ENCODE results near the gene ATP11B. TPM values are rescaled to one million over a fixed set of nuclear protein-coding genes. Genes with fewer than 3 reads are reported as not detected.

The ATP11B gene
- polyA plus RNA-seq, 2 donors = 25.7 to 32.9 TPM

- 93 to 94% methylated on average over 2 of the region's 2 CpGs for WGBS, 2 donors
- no peak overlapping the region for H3K27ac ChIP-seq (ENCODE audit: low read depth in 2 of 2, low read length in 1 of 2)
- H3K36me3 ChIP-seq (ENCODE audit: control insufficient read depth in 2 of 2, insufficient read depth in 2 of 2, low read length in 1 of 2) = peaks cover 0 to 8% of the 10 kb centered on the region in 2 donors
- no peaks in the 10 kb centered on the region for H3K9me3 ChIP-seq (ENCODE audit: control insufficient read depth in 2 of 2, insufficient read depth in 1 of 2, low read depth in 1 of 2, low read length in 1 of 2)
- no peaks in the 10 kb centered on the region for H3K4me1 ChIP-seq (ENCODE audit: control insufficient read depth in 2 of 2, insufficient read depth in 2 of 2, low read length in 1 of 2)
- H3K27me3 ChIP-seq (ENCODE audit: control insufficient read depth in 1 of 2, insufficient read depth in 2 of 2, low read length in 2 of 2) = no peaks in the 10 kb centered on the region
- no peak overlapping the region for H3K4me3 ChIP-seq (ENCODE audit: low read depth in 1 of 2, low read length in 2 of 2)
These were observed 103.2 kb downstream of the ATP11B start for GRCh38 chr3:182896553-182896952.

- Histone ChIP-seq H3K4me1 (ENCODE audit: control insufficient read depth in 2 of 2, insufficient read depth in 2 of 2, low read length in 1 of 2) (no peaks in the 10 kb centered on the region), H3K27ac (ENCODE audit: low read depth in 2 of 2, low read length in 1 of 2) (no peak overlapping the region), H3K4me3 (ENCODE audit: low read depth in 1 of 2, low read length in 2 of 2) (no peak overlapping the region), H3K27me3 (ENCODE audit: control insufficient read depth in 1 of 2, insufficient read depth in 2 of 2, low read length in 2 of 2) (no peaks in the 10 kb centered on the region), H3K36me3 (ENCODE audit: control insufficient read depth in 2 of 2, insufficient read depth in 2 of 2, low read length in 1 of 2) (peaks cover 5 to 7% of the 10 kb centered on the region in 2 donors), H3K9me3 (ENCODE audit: control insufficient read depth in 2 of 2, insufficient read depth in 1 of 2, low read depth in 1 of 2, low read length in 1 of 2) (no peaks in the 10 kb centered on the region)
- 84 to 86% methylated on average over 5 of the region's 5 CpGs for WGBS, 2 donors
These were observed 108.9 kb downstream of the ATP11B start for GRCh38 chr3:182902236-182902635.

GRCh38 chr3:182904164-182904563, 110.9 kb downstream of the ATP11B start:
- no peak overlapping the region for H3K27ac ChIP-seq (ENCODE audit: low read depth in 2 of 2, low read length in 1 of 2)
- H3K9me3 ChIP-seq (ENCODE audit: control insufficient read depth in 2 of 2, insufficient read depth in 1 of 2, low read depth in 1 of 2, low read length in 1 of 2) = no peaks in the 10 kb centered on the region
- no peak overlapping the region for H3K4me3 ChIP-seq (ENCODE audit: low read depth in 1 of 2, low read length in 2 of 2)
- 95 to 96% methylated on average over 3 of the region's 3 CpGs for WGBS, 2 donors
- H3K36me3 ChIP-seq (ENCODE audit: control insufficient read depth in 2 of 2, insufficient read depth in 2 of 2, low read length in 1 of 2) = peaks cover 7 to 8% of the 10 kb centered on the region in 2 donors
- no peaks in the 10 kb centered on the region for H3K4me1 ChIP-seq (ENCODE audit: control insufficient read depth in 2 of 2, insufficient read depth in 2 of 2, low read length in 1 of 2)
- no peaks in the 10 kb centered on the region for H3K27me3 ChIP-seq (ENCODE audit: control insufficient read depth in 1 of 2, insufficient read depth in 2 of 2, low read length in 2 of 2)

GRCh38 chr3:182905623-182906022, 112.3 kb downstream of the ATP11B start:
- Histone ChIP-seq H3K36me3 (ENCODE audit: control insufficient read depth in 2 of 2, insufficient read depth in 2 of 2, low read length in 1 of 2) (peaks cover 8 to 11% of the 10 kb centered on the region in 2 donors), H3K27ac (ENCODE audit: low read depth in 2 of 2, low read length in 1 of 2) (no peak overlapping the region), H3K4me1 (ENCODE audit: control insufficient read depth in 2 of 2, insufficient read depth in 2 of 2, low read length in 1 of 2) (no peaks in the 10 kb centered on the region), H3K4me3 (ENCODE audit: low read depth in 1 of 2, low read length in 2 of 2) (no peak overlapping the region), H3K9me3 (ENCODE audit: control insufficient read depth in 2 of 2, insufficient read depth in 1 of 2, low read depth in 1 of 2, low read length in 1 of 2) (no peaks in the 10 kb centered on the region), H3K27me3 (ENCODE audit: control insufficient read depth in 1 of 2, insufficient read depth in 2 of 2, low read length in 2 of 2) (no peaks in the 10 kb centered on the region)
- 99 to 100% methylated on average over 4 of the region's 4 CpGs for WGBS, 2 donors

- Histone ChIP-seq H3K9me3 (ENCODE audit: control insufficient read depth in 2 of 2, insufficient read depth in 1 of 2, low read depth in 1 of 2, low read length in 1 of 2) (no peaks in the 10 kb centered on the region), H3K27ac (ENCODE audit: low read depth in 2 of 2, low read length in 1 of 2) (no peak overlapping the region), H3K4me1 (ENCODE audit: control insufficient read depth in 2 of 2, insufficient read depth in 2 of 2, low read length in 1 of 2) (no peaks in the 10 kb centered on the region), H3K4me3 (ENCODE audit: low read depth in 1 of 2, low read length in 2 of 2) (no peak overlapping the region), H3K36me3 (ENCODE audit: control insufficient read depth in 2 of 2, insufficient read depth in 2 of 2, low read length in 1 of 2) (peaks cover 9 to 11% of the 10 kb centered on the region in 2 donors), H3K27me3 (ENCODE audit: control insufficient read depth in 1 of 2, insufficient read depth in 2 of 2, low read length in 2 of 2) (no peaks in the 10 kb centered on the region)
- WGBS, 2 donors = 87 to 96% methylated on average over 1 of the region's 1 CpG
These were observed 112.7 kb downstream of the ATP11B start for GRCh38 chr3:182906036-182906435.

GRCh38 chr3:182908471-182908870, 115.2 kb downstream of the ATP11B start:
- Histone ChIP-seq H3K27me3 (ENCODE audit: control insufficient read depth in 1 of 2, insufficient read depth in 2 of 2, low read length in 2 of 2) (no peaks in the 10 kb centered on the region), H3K27ac (ENCODE audit: low read depth in 2 of 2, low read length in 1 of 2) (no peak overlapping the region), H3K9me3 (ENCODE audit: control insufficient read depth in 2 of 2, insufficient read depth in 1 of 2, low read depth in 1 of 2, low read length in 1 of 2) (no peaks in the 10 kb centered on the region), H3K4me3 (ENCODE audit: low read depth in 1 of 2, low read length in 2 of 2) (no peak overlapping the region), H3K36me3 (ENCODE audit: control insufficient read depth in 2 of 2, insufficient read depth in 2 of 2, low read length in 1 of 2) (peaks cover 7 to 8% of the 10 kb centered on the region in 2 donors), H3K4me1 (ENCODE audit: control insufficient read depth in 2 of 2, insufficient read depth in 2 of 2, low read length in 1 of 2) (no peaks in the 10 kb centered on the region)
- WGBS, 2 donors = 89 to 100% methylated on average over 1 of the region's 1 CpG

GRCh38 chr3:182909318-182910040, 116.2 kb downstream of the ATP11B start:
- Histone ChIP-seq H3K27ac (ENCODE audit: low read depth in 2 of 2, low read length in 1 of 2) (no peak overlapping the region), H3K9me3 (ENCODE audit: control insufficient read depth in 2 of 2, insufficient read depth in 1 of 2, low read depth in 1 of 2, low read length in 1 of 2) (no peaks in the 10 kb centered on the region), H3K4me3 (ENCODE audit: low read depth in 1 of 2, low read length in 2 of 2) (no peak overlapping the region), H3K27me3 (ENCODE audit: control insufficient read depth in 1 of 2, insufficient read depth in 2 of 2, low read length in 2 of 2) (no peaks in the 10 kb centered on the region), H3K36me3 (ENCODE audit: control insufficient read depth in 2 of 2, insufficient read depth in 2 of 2, low read length in 1 of 2) (peaks cover 6 to 7% of the 10 kb centered on the region in 2 donors), H3K4me1 (ENCODE audit: control insufficient read depth in 2 of 2, insufficient read depth in 2 of 2, low read length in 1 of 2) (no peaks in the 10 kb centered on the region)
- WGBS, 2 donors = 96% methylated on average over 5 of the region's 5 CpGs

- Histone ChIP-seq H3K27ac (ENCODE audit: low read depth in 2 of 2, low read length in 1 of 2) (no peak overlapping the region), H3K4me1 (ENCODE audit: control insufficient read depth in 2 of 2, insufficient read depth in 2 of 2, low read length in 1 of 2) (no peaks in the 10 kb centered on the region), H3K36me3 (ENCODE audit: control insufficient read depth in 2 of 2, insufficient read depth in 2 of 2, low read length in 1 of 2) (peaks cover 4 to 6% of the 10 kb centered on the region in 2 donors), H3K4me3 (ENCODE audit: low read depth in 1 of 2, low read length in 2 of 2) (no peak overlapping the region), H3K27me3 (ENCODE audit: control insufficient read depth in 1 of 2, insufficient read depth in 2 of 2, low read length in 2 of 2) (no peaks in the 10 kb centered on the region), H3K9me3 (ENCODE audit: control insufficient read depth in 2 of 2, insufficient read depth in 1 of 2, low read depth in 1 of 2, low read length in 1 of 2) (no peaks in the 10 kb centered on the region)
- 84 to 85% methylated on average over 5 of the region's 5 CpGs for WGBS, 2 donors
These were observed 117.9 kb downstream of the ATP11B start for GRCh38 chr3:182910936-182911781.

- Histone ChIP-seq H3K9me3 (ENCODE audit: control insufficient read depth in 2 of 2, insufficient read depth in 1 of 2, low read depth in 1 of 2, low read length in 1 of 2) (no peaks in the 10 kb centered on the region), H3K4me3 (ENCODE audit: low read depth in 1 of 2, low read length in 2 of 2) (no peak overlapping the region), H3K36me3 (ENCODE audit: control insufficient read depth in 2 of 2, insufficient read depth in 2 of 2, low read length in 1 of 2) (peaks cover 4 to 6% of the 10 kb centered on the region in 2 donors), H3K4me1 (ENCODE audit: control insufficient read depth in 2 of 2, insufficient read depth in 2 of 2, low read length in 1 of 2) (no peaks in the 10 kb centered on the region), H3K27me3 (ENCODE audit: control insufficient read depth in 1 of 2, insufficient read depth in 2 of 2, low read length in 2 of 2) (no peaks in the 10 kb centered on the region), H3K27ac (ENCODE audit: low read depth in 2 of 2, low read length in 1 of 2) (no peak overlapping the region)
- WGBS, 2 donors = 60 to 76% methylated on average over 5 of the region's 5 CpGs
These were observed 118.4 kb downstream of the ATP11B start for GRCh38 chr3:182911782-182912111.

Measured in esophagus (tissue), 2 donors.